H54 (cell line): Measurements from ENCODE around the gene MAP4K1.

Source experiments
- DNase-seq: peaks from one replicate; pipeline ENCODE4 v3.0.0; 2011; ENCODE audit warnings: low spot score, mixed read lengths; ENCODE audit not compliant: insufficient read length
- FAIRE-seq: peaks from 3 replicates; lab custom pipeline; 2011; peaks lifted over from hg19 to GRCh38; lab: Jason Lieb, UNC
- POLR2A ChIP-seq: IDR thresholded peaks from 2 replicates; pipeline ENCODE4 v1.6.1; 2011; ENCODE audit warnings: low read depth, mild to moderate bottlenecking, low read length

The MAP4K1 gene

DNA sequence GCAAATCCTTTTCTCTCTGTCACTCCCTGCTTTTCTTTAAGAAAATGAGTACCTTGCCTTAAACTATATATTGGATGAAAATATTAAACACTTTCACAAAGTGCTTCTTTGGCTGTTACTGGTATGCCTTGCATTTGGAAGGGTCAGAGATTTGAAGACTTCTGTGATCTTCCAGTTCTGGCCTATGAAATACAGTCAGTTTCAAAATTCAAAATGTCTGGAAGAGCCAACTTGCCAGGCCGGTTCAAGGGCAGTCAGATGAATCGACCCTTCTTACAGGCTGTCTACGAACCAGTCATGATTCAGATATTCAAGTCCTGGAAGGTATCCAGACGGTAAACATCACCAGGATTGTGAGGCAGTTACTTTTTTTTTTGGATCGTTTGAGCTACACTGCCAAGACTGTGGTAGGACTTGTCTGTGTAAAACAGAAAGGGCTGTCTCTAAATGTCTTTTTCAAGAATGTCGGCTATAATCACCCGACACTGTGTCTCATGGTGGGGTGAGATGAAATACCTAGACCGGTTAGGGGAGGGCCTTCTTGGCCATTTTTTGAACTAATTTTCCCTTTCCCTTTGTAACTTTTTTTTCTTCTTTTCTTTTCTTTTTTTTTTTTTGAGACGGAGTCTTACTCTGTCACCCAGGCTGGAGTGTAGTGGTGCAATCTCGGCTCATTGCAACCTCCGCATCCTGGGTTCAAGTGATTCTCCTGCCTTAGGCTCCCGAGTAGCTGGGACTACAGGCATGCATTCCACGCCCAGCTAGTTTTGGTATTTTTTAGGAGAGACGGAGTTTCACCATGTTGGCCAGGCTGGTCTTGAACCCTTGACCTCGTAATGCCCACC is 40.9 kb upstream of the MAP4K1 start:
- DNase-seq = no peak
- FAIRE-seq = peak; percentile 89
- no peak for TF ChIP-seq POLR2A

DNA sequence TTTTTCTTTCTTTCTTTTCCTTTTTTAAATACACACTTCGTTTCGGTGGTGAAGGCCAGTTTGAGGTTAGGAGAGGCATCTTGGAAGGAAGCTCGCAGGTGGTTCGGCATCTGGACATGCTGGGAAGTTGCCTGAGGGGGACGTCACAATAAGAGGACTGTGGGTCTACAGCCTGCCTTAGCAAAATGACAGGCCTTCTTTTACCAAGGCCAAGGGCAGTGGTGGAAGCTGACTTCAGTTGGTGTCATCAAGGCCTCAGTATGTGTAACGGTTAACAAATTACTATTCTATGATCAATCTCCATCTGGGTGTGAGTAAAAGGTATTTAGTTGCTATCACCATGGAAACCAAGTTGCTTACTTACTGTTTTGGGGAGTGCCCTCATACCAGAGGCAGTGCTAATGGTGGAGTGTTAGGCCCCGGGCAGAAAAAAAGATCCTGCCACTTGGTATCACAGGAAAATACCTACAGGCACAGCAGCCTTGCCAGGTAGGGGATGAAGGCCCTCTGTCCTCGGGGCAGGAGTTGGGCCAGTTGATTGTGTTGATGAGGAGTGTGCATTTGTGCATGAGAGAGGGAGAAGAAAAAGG is 40.0 kb upstream of the MAP4K1 start:
- FAIRE-seq (peak; percentile 74), DNase-seq (no peak)
- no peak for TF ChIP-seq POLR2A

DNA sequence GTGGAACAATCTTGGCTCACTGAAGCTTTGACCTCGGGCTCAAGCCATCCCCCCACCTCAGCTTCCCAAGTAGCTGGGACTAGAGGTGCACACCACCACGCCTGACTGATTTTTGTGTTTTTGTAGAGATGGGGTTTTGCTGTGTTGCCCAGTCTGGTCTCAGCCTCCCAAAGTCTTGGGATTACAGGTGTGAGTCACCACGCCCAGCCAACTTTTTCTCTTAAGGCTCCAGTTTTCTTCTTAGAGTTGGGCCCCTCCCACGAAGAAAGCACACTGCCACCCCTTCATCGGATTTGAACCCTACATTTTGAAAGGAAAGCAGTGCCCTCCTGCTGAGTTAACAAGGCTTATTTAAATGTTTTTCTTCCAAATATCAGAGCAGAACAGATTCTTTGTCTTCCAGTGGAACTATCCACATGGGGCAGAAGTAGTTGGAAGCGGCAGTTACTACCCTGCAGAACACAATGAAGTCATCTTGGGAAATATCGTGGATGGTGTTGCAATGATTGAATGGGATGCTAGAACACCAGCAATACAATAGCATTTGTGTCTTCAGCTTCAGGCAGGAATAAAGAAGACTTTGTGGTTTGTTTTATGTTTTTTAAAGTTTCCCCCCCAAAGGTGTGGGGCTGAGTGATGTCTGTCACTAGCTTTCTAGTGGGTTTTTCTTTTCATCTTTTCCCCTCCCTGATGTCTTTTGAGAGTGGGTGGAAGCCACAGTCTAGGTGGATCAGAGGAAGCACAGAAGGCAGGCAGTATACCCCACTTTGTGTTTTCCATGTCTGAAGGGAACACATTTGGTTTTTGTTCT is 38.6 kb upstream of the MAP4K1 start:
- DNase-seq (no peak), FAIRE-seq (no peak)
- TF ChIP-seq POLR2A = no peak

DNA sequence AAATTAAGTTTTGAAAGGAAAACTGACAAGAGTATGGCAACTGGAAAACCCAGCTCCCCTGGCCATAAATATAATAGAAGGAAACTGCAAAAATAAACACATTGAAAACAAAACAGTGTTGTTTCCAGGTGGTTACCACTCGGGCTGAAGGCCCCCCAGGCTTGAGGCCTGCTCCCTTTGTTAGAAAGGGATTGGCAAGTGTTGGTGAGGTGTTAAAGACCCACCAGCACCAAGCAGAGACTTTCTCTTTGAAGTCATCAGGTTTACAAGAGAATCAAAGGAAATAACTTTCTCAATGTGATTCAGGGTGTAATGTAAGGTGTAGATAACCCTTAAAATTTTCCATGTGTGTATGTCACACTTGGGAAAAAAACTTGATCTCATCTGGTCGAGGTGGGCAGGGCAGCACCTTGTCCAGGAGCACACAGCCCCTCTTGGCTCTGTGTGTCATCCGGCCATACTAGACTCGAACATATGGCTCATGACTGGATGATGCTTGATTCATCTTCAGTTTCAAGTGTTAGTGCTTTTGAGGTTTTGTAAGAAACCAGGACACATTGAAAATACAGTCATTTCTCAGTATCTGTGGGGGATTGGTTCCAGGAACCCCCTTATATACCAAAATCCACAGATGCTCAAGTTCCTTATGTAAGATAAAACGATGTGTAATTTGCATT is 37.5 kb upstream of the MAP4K1 start:
- DNase-seq = no peak
- no peak for TF ChIP-seq POLR2A
- no peak for FAIRE-seq

DNA sequence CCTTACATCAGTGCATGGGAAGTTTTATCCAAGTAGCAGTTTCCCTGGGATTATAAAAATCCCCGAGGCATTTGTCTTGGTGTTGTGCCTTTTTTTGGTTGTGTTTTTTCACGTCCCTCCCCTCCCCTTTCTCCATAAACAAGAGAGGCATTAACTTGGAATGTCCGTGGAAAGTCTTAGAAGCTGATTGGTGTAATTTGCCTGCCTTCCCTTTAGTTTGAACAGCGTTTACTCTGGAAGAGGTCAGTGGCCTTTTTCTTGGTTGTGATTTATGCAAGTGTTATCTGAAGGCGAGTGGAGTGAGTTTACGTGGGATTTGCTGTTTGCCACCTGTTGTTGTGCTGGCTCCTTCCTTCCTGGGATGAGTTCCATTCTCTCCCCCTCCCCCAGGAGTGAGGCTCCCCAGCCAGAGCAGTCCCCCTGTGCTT is 36.9 kb upstream of the MAP4K1 start:
- DNase-seq (no peak), FAIRE-seq (no peak)
- no peak for TF ChIP-seq POLR2A

DNA sequence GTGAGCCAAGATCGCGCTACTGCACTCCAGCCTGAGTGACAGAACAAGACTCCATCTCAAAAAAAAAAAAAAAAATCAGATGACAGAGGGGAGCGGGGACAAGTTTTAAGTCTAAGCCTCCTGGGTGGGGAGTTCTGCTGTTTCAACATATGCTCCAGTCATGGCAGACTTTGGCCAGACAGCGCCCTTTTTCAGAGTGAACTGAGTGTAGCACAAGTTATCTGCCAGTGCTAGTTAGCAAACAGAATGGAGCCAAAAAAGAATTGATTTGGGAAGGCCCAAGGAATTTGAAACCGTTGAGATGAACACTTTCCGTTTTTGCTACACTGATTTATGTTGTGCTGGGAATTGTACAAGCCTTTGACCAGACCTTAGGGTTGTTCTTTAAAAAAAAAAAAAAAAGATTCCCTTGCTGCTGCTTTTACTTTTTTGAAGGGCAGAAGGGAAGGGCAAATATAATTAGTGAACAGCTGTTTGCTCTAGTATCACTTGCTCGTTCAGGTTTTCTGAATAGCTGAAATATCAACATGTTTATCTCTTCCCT is 35.3 kb upstream of the MAP4K1 start:
- DNase-seq (no peak), FAIRE-seq (no peak)
- TF ChIP-seq POLR2A = no peak

DNA sequence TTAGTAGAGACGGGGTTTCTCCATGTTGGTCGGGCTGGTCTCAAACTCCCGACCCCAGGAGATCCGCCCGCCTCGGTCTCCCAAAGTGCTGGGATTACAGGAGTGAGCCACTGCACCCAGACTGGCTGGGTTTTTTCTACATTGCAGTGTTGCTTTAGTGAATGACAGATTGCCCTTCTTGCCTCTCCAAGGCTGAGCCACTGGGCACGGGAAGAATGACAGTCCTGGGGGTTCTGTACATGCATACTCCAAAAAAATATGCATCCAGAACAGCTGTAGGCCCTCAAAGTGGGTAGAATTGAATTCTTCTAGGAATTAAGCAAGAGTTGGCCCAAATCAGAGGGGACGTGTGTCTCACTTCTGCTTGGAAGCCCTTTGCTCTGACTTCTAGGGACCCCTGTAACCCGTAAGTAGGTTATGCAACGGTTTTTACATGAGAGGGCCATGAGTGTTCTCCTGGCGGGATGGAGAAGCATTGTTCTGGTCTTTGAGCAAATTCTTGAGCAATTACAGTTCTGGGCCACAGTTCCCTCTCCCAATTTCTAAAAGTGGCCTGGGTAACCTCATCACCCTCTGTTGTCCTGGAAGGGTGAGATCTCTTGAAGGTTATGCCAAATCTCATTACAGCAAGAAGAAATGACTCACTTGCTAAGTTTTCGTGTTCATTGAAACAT is 33.3 kb upstream of the MAP4K1 start:
- peak; percentile 30 for FAIRE-seq
- no peak for TF ChIP-seq POLR2A
- no peak for DNase-seq

DNA sequence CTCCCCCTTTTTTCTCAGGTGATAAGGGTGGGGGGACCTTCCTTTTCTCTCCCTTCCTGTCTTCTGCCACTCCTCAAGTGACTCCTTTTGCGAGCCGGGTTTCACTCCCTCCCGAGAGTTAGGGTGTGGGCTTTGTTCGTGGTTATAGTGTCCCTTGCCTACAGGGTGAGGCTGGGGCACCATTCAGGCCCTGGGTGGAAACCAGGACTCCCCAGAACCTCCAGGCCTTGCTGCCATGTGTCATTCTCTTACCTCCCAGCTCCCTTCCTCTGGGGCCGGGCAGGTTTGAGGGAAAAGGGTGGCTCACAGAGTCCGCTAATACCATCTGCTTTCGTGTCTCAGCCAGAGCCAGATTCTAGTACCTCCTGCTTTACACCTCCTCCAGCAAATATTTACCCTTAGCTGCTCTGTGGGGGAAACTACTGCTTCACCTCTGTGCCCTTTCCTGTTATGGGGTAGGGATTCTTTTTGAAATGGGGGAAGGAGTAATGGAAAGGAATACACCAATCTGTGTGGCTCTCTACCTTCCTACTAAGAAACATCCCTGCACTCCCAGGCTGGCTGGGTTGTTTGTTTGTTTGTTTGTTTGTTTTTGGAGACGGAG is 32.5 kb upstream of the MAP4K1 start:
- DNase-seq (no peak), FAIRE-seq (no peak)
- TF ChIP-seq POLR2A = no peak

DNA sequence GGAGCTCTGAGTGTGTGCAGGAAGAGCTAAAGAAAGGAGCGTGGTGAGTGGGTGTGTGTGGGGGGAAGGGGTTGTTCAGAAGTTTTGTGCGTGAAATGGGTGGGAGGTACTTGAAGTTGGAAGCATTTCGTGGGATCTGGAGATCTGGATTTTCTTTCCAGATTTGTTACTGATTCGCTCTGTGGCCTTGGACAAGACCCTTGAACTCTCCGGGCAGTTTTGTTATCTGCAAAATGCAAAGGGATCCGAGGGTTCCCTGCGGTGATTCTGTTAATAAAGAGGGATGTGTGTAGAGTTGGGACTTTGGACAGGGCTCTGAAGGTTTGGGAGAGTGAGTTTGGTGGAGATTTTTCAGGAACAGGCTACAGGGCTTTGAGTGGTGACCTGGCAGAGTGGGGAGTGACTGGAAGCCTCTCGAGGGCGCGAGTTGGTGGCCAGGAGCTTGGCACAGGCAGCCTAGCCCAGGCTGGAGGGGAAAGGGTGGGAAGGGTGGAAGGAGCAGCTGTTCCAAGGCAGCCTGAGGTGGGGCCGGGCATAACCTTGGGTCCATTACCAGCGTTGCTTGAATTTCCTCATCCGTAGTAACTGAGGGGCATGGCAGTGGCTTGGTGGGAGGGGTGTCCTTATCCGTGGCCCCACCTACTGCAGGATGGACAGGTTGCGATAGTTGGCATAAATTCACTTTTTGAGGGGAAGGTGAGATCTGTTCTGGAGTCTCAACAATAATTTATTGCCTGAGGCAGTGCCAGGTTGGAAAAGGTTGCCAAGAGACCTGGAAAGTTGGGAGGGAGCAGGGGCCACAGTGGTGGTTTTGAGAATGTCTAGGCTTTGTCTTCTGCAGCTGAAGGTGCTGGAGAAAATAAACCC is 31.8 kb upstream of the MAP4K1 start:
- DNase-seq (no peak), FAIRE-seq (no peak)
- no peak for TF ChIP-seq POLR2A

DNA sequence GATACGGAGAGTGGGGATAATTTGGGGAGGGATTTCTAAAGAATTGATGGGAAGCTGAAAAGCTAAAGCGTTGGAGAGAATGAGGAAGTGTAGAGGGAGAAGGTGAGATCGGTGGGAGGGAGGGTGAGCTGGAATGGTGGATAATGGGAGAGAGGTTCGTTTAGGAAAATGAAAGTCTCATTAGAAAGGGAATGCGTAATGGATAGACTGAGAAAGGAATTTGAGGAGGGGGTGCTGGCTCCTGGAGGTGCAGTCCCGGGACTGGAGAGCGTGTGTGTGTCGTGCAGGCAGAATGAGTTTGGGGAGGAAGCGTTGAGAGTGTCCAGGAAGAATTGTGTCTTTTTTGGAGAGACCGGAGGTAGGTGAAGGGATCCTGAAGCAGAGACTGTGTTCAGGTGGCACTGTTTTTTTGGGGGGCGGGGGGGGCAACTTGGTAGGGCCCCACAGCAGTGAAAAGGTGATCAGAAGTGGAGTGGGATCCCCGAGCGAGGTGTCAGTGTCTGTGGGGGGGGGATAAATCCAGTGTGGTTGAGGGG is 31.1 kb upstream of the MAP4K1 start:
- DNase-seq = no peak
- FAIRE-seq = no peak
- no peak for TF ChIP-seq POLR2A

DNA sequence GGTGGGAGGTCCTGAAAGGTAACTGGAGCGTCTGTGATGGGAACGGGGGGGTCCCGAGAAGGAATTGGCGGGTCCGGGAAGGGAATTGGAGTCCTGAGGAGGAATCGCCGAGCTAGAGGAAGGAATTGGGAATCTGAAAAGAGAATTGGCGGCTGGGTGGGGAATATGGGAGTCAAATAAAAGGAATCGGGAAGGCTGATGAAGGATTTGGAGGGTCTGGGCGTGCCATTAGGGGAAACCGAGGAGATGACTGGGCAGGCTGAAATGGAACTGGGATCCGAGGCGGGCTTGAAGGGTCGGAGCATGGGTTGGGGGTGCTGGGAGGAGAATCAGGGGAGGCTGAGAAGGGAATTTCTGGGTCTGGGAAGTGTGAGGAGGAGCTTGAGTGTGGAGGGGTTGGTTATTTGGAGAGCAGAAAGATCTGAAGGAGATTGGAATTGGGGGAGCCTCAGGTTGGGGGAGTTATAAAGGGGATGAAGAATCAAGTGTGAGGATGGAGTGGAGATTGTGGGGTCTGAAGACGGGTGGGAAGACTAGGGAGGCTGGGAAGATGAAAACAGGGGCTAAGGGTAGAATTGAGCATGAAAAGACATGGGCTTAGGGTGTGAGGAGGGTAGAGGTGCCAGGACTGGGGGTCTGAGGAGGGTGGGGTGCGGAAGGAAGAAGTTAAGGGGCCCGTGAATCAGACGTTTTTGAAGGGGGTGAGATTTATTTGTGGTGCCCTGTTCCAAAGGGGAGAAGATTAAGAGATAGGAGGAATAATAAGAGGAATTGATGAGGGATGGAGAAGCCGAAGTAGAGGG is 30.4 kb upstream of the MAP4K1 start:
- DNase-seq (no peak), FAIRE-seq (no peak)

More for the DNA sequence above, 30.4 kb upstream of the MAP4K1 start:
- TF ChIP-seq POLR2A = no peak
